GM12874 (cell line): ENCODE measurements around the gene IGBP1.

ENCODE experiments used
- TF ChIP-seq, protein P1 (sequence below): IDR thresholded peaks from 2 replicates; pipeline ENCODE4 v1.5.1; 2011; ENCODE audit warnings: low read depth, mild to moderate bottlenecking, control low read depth, low read length, moderate library complexity; ENCODE audit not compliant: insufficient read depth

The IGBP1 gene

DNA sequence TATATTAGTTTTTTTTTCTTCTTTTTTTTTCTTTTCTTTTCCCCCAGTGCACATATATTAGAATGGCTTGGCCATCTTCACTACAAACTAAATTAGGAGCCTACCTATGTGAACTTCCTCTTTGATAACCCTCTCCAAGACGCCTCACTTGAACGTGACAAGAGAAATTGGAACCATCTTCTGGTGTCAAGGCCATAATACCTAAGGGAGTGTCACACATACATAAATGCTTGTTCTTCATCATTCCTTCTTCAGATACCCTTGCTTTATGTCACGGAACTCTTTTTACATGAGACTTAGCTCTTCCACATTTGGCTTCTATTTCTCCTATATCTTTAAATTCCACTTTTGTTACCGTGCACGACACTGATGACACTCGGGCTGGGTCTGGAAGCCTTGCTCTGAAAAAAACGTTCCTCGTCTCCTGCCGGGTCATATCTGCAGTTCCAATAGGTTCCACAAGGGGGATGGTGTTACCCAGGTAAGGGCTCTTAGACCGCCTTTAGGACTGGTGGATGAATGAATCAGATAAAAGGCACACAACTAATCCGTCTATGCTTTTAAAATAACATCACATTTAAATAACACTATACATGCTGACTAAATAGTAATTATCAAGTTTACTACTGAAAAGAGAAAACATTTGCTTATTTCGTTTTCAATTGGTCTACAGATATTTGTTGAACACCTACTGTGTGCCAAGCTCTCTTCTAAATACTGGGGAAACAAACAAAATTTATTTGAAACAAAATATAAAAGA lies 63.9 kb downstream of the IGBP1 start:
- TF ChIP-seq, protein P1, sequence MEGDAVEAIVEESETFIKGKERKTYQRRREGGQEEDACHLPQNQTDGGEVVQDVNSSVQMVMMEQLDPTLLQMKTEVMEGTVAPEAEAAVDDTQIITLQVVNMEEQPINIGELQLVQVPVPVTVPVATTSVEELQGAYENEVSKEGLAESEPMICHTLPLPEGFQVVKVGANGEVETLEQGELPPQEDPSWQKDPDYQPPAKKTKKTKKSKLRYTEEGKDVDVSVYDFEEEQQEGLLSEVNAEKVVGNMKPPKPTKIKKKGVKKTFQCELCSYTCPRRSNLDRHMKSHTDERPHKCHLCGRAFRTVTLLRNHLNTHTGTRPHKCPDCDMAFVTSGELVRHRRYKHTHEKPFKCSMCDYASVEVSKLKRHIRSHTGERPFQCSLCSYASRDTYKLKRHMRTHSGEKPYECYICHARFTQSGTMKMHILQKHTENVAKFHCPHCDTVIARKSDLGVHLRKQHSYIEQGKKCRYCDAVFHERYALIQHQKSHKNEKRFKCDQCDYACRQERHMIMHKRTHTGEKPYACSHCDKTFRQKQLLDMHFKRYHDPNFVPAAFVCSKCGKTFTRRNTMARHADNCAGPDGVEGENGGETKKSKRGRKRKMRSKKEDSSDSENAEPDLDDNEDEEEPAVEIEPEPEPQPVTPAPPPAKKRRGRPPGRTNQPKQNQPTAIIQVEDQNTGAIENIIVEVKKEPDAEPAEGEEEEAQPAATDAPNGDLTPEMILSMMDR: peak; percentile 53; the same call in 1 of the 2 replicates

DNA sequence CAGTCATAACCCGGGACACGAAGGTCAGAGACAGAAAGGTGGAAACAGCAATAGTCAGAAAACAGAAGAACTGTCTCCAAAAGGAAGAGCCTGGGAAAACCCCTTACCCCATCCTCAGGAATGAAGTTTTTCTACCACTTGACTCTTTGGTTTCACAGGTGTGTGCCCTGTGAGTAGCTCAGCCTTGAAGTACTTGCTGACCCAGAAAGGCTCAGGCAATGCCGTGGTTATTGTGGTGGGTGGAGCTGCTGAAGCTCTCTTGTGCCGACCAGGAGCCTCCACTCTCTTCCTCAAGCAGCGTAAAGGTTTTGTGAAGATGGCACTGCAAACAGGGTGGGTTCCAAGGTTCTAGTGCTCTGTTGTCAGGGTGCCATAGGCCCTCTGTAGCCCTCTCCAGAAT lies 68.5 kb downstream of the IGBP1 start:
- TF ChIP-seq, protein P1: no peak

DNA sequence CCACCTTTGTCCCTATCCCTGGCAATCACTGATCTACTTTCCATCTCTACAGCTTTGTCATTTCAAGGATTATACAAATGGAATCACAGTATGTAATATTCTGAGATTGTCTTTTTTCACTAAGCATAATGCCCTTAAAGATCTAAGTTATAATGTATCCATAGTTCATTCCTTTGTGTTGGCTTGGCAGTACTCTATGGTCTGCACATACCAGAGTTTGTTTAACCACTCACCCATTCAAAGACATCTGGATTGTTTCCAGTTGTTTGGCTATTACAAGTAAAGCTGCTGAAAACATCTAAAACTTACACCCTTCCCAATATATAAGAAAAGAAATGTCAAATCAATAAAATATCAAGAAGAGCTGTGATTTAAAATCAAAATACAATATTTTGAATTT lies 75.2 kb downstream of the IGBP1 start:
- TF ChIP-seq, protein P1: no peak
